GM20431 (cell line): ENCODE measurements around the gene ST3GAL4.

ENCODE experiments used
- in situ Hi-C: fragments of 300-500 bp; cut with MseI, MboI; formaldehyde crosslinking; loops from one replicate; pipeline ENCODE4 v1.15.0; 2020; ENCODE audit warnings: low sequenced_read_pairs; ENCODE audit not compliant: unreplicated experiment

ST3GAL4 gene

GRCh38 chr11:126328938-126329643, 26.4 kb upstream of the ST3GAL4 start:
- in situ Hi-C loops: no loop called here

GRCh38 chr11:126329644-126330211, 25.8 kb upstream of the ST3GAL4 start:
- in situ Hi-C loops: no loop called here

DNA sequence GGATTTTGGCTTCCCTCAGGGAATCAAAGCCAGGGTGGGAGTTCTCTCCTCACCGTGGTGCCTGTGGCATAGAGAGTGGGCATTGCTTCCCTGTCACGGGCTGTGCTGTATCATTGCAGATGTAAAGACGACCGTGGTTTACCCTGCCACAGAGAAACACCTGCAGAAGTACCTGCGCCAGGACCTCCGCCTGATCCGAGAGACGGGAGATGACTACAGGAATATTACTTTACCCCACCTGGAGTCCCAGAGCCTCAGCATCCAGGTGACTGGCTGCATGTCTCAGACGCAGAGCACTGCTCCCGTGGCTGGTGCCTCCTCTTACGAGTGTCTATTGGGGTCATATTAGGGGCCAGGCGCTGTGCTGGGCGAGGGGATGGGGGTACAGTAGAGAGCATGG, 24.2 kb upstream of the ST3GAL4 start:
- in situ Hi-C loops: no loop called here

- in situ Hi-C loops: no loop called here
Measured at GRCh38 chr11:126332221-126332711, 23.2 kb upstream of the ST3GAL4 start.

GRCh38 chr11:126333142-126333541, 22.3 kb upstream of the ST3GAL4 start:
- in situ Hi-C loops: no loop called here

DNA sequence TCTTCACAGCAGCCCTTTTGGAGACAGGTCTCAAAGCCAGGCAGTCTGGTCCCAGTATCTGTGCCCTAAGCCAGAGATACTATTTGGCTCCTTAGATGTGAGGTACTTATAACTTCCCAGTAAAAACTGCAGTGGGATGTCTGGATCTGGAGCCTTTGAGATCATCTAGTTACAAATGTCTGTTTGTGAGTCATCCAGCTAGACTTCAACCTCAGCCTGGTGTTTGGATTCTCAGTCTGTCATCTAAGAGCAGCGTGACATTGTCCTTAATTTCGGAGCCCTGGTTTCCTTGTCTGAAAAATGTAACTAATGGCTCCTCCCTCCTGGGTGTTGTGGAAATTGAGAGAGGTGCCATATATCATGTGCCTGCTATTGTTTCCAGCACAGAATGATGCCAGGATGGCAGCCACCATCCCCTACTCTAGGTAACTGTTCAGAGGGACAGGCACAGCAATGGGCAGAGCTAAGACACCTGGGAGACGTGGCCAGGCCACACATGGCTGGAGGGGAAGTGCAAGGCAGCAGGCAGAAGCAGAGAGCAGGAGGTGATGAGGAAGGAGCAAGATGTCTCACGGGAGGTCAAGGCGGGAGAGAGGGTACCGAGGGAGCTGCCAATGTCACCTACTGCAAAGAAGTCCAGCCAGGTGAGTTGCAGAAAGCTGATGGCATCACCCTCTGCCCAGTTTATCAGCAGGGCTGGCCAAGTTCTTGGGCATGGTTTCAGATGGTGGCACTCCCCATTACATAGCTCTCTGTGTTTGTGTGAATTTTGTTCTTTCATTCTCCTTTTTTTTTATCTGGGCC, 20.6 kb upstream of the ST3GAL4 start:
- in situ Hi-C loops: no loop called here

DNA sequence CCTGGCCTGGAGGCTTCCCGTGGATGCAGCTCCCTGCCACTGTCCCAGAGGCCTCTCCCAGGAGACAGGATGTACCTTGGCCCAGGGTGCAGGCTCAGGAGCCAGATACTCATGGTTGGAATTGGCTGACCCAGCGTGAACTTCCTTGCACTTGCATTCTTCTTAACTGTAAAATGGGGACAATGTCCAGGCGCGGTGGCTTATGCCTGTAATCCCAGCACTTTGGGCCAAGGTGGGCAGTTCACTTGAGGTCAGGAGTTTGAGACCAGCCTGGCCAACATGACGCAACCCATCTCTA, 20.1 kb upstream of the ST3GAL4 start:
- in situ Hi-C loops: no loop called here

DNA sequence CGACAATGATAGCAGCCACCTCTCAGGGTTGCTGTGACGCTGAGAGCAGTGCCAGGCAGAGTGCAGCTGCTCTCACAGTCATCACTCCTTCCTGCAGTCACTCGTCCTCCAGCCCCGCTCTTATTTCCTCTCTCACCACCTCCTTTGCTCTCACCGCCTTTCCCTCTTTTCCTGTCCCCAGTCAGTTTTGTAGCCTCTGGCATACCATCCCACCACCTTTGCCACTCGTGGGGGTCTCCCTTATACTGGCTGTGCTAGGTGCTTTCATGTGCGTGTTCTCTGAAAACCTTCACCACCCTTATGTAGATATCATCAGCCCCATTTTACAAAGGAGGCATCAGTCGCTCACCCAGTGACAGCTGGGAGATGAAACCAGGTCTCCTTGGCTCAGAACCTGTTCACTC, 19.3 kb upstream of the ST3GAL4 start:
- in situ Hi-C loops: no loop called here

DNA sequence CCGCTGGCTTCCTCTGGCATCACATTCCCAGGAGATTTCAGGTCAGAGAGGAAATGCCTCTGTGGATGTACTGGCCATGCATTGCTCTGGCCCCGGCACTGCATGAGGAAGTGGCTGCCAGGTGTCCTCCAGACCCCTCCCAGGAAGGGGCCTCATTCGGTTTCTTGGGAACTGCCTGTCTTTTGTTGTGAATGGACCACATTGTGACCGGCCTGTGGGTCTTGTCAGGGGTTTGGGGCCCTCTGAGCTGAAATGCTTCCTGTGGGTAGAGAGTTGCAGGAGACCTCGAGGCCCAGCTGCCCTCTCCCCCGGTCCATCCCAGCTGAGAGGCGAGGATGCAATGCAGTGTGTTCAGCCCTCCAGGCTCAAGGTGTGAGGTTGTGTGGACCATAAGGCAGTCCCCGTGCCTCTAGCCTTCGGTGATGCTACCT, 18.8 kb upstream of the ST3GAL4 start:
- in situ Hi-C loops: no loop called here

DNA sequence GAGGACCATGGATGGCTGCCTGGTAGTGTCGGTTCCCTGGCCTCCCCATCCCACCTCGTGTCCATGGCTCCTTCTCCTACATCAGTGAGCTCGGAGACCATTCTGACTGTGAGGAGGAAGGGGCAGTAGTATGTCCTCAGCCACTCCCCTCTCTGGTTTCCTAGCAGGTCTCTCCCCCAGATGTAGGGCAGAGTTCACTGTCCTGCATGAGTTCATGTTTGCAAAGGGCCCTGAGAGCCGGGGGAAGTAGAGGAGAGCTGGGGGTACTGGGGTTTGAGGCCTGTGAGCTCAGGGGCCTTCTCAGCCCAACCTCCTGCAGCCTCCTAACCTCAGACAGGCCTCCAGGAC, 18.4 kb upstream of the ST3GAL4 start:
- in situ Hi-C loops: no loop called here

GRCh38 chr11:126337474-126338241, 17.8 kb upstream of the ST3GAL4 start:
- in situ Hi-C loops: no loop called here

- in situ Hi-C loops: no loop called here
Measured at GRCh38 chr11:126338346-126339055, 17.0 kb upstream of the ST3GAL4 start.

DNA sequence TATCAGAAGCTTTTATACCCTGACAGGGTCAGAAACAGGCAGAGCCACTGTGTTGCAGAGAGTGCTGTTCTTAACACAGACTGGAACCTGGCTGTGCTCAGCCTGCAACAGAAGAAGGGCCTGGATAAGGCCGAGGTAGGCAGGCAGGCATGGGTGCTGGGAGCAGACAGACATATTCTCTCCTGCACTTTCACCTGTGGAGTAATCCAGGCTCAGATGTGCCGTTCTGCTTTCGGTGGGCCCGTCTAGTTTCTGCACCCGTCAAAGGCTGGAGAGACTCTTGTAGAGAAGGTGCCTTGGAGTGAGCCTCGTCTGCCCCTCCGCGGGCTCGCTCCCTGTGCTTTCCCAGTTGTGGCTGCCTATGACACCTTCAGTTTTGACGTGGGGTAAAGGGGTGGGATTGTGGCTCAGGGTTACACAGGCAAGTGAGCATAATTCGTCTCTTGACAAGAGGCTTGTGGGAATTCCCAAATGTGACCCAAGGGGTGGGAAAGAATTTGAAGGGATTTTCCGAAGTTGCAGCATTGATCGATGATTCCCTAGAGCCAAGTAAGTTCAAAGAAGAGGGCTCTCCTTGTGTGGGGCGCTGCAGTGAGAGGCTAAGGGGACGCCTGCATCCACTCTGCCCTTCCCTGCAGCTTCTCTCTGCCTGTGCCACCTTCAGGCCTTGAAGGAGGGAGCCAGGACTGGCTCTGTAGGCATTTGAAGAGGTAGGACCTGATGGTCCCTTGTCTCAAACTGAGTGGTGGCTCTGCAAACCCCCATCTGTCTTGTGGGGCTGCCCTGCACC, 16.2 kb upstream of the ST3GAL4 start:
- in situ Hi-C loops: no loop called here

DNA sequence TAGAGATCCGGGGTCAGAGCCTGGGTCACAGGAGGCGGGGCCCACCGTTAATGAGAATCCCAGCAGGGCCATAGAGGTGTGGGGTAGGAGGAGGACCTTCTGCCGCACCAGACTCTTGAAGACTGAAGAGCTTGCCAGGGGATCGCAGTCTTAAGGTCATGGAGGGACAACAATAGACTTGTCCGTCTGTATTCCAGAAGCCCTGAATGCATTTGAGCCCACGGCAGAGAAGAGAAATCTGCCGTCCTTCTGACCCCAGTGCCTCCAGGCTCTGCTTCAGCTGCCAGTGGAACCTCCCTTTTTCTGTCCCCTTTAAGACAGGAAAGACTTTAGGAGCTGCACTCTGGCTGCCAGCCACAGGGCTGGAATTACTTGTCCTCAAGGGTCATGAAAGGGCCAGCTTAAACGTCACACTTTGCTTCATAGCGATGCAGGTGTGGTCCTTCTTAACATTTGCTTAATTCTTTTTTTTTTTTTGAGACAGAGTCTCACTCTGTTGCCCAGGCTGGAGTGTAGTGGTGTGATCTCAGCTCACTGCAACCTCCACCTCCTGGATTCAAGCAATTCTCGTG, 15.5 kb upstream of the ST3GAL4 start:
- in situ Hi-C loops: no loop called here

DNA sequence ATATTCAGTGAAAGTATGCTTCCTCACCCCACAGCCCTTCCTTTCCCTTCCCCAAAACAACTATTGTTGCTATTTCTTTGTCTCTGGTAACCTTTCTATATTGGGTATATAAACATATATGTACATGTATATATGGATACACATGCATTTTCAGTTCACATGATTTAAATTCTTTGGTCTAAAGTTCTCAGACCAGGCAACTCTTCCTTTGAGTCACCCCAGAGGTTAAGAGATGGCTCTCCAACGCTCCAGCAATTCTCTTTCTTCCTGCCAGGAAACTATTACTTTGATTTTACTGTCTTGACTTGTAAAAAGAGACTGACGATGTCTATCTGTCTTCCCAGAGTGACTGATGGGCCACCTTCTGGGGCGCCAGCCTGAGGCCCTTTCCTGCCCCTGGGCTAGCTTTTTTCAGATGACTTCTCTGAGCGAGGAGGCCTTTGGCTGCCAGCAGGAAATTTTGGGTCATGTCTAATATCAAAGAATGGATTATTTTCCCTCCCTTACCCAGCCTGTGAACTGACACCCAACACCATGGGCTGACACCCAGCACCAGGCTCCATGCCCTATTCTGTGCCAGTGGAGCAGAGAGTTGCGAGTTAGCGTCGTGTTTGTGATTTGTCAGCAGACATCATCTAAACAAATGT, 14.4 kb upstream of the ST3GAL4 start:
- in situ Hi-C loops: no loop called here

- in situ Hi-C loops: no loop called here
Measured at GRCh38 chr11:126341760-126342161, 13.7 kb upstream of the ST3GAL4 start.

GRCh38 chr11:126343051-126343450, 12.4 kb upstream of the ST3GAL4 start:
- in situ Hi-C loops: no loop called here
